Measurements from ENCODE around the gene ADAMTS15. TPM values are rescaled to one million over a fixed set of nuclear protein-coding genes. Genes with fewer than 3 reads are reported as not detected.

ADAMTS15 gene
- total RNA-seq, 3 donors from 2014 or later (not counting 1 experiment from before 2014, with no cell fraction given), result 0.20 TPM; not detected in 2

DNA sequence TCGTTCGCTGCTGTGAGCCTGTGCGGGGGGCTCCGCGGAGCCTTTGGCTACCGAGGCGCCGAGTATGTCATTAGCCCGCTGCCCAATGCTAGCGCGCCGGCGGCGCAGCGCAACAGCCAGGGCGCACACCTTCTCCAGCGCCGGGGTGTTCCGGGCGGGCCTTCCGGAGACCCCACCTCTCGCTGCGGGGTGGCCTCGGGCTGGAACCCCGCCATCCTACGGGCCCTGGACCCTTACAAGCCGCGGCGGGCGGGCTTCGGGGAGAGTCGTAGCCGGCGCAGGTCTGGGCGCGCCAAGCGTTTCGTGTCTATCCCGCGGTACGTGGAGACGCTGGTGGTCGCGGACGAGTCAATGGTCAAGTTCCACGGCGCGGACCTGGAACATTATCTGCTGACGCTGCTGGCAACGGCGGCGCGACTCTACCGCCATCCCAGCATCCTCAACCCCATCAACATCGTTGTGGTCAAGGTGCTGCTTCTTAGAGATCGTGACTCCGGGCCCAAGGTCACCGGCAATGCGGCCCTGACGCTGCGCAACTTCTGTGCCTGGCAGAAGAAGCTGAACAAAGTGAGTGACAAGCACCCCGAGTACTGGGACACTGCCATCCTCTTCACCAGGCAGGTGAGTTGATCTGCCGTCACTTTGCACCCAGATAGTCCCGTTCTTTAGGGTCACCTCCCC lies 1.0 kb downstream of the ADAMTS15 start:
- DNase-seq (no peak), ATAC-seq (no peak)
- peaks cover 36 to 48% of the 10 kb centered on the region in 2 donors for H3K27me3 Mint-ChIP-seq (ENCODE audit: low read depth in 2 of 2)
- Histone ChIP-seq H3K9me3 (ENCODE audit: control insufficient read depth, insufficient read depth, low read length) (no peaks in the 10 kb centered on the region), H3K36me3 (ENCODE audit: control insufficient read depth, insufficient read depth, low read length) (no peaks in the 10 kb centered on the region), H3K4me1 (ENCODE audit: control insufficient read depth, insufficient read depth, low read length) (peaks cover 20% of the 10 kb centered on the region), H3K4me3 (ENCODE audit: low read length) (no peak overlapping the region), H3K27me3 (ENCODE audit: control insufficient read depth, insufficient read depth, low read length) (peaks cover 14% of the 10 kb centered on the region), H3K27ac (ENCODE audit: low read length) (no peak overlapping the region)
- no peaks in the 10 kb centered on the region for H3K36me3 Mint-ChIP-seq
- peaks cover 5 to 17% of the 10 kb centered on the region in 2 donors for H3K4me1 Mint-ChIP-seq
- TF ChIP-seq, protein P1, sequence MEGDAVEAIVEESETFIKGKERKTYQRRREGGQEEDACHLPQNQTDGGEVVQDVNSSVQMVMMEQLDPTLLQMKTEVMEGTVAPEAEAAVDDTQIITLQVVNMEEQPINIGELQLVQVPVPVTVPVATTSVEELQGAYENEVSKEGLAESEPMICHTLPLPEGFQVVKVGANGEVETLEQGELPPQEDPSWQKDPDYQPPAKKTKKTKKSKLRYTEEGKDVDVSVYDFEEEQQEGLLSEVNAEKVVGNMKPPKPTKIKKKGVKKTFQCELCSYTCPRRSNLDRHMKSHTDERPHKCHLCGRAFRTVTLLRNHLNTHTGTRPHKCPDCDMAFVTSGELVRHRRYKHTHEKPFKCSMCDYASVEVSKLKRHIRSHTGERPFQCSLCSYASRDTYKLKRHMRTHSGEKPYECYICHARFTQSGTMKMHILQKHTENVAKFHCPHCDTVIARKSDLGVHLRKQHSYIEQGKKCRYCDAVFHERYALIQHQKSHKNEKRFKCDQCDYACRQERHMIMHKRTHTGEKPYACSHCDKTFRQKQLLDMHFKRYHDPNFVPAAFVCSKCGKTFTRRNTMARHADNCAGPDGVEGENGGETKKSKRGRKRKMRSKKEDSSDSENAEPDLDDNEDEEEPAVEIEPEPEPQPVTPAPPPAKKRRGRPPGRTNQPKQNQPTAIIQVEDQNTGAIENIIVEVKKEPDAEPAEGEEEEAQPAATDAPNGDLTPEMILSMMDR (IDR thresholded peaks at IDR 0.05), result no peak
- H3K9me3 Mint-ChIP-seq, result no peaks in the 10 kb centered on the region
- H3K27ac Mint-ChIP-seq, result no peak overlapping the region
- WGBS (ENCODE audit: insufficient coverage), result 5% methylated on average over 64 of the region's 64 CpGs
- H3K4me3 Mint-ChIP-seq, result peak overlapping the region; percentile 82
- intact Hi-C loops (cut with micrococcal nuclease), result no loop called here

DNA sequence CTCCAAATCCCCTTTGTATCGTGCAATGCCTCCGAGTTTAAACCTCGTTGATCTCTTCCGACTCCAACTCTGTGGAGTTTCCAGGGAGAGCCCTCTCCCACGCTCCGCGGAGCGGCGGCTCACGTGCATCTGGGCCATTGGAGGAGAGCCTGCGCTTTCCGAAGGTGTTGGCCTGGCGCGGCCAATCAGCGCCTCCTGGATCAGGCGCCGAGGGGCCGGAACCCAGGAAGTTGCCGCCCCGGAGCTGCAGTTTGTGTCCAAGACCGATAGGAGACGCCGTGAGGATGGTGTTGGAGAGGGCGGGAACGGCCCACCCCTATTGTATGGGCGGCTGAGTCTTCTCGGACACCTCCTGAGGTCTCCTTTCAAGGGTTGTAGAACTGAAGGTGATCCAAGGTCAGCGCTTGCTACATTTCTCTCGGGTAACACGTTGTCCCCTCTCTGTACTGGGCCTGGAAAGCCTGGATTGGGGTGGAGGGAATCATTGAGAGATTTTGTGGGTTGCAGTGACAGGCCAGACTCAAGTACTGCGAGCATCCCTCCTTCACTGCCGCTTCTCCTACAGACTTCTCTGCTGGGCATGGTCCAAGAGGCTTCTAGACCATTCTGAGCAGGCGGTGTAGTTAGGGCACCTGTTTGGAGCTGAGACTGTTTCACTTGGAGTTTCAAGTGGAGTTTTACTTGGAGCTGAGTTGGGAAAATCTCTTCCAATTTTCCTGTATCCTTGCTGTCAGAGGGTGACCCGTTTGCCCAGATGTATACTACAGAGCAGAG lies 1.7 kb downstream of the ADAMTS15 start:
- intact Hi-C loops (cut with micrococcal nuclease), result no loop called here
- Histone ChIP-seq H3K9me3 (ENCODE audit: control insufficient read depth, insufficient read depth, low read length) (no peaks in the 10 kb centered on the region), H3K27me3 (ENCODE audit: control insufficient read depth, insufficient read depth, low read length) (peaks cover 14% of the 10 kb centered on the region), H3K4me1 (ENCODE audit: control insufficient read depth, insufficient read depth, low read length) (peaks cover 20% of the 10 kb centered on the region), H3K36me3 (ENCODE audit: control insufficient read depth, insufficient read depth, low read length) (no peaks in the 10 kb centered on the region), H3K27ac (ENCODE audit: low read length) (no peak overlapping the region), H3K4me3 (ENCODE audit: low read length) (no peak overlapping the region)
- Mint-ChIP-seq H3K4me1 (peaks cover 5 to 17% of the 10 kb centered on the region in 2 donors), H3K9me3 (no peaks in the 10 kb centered on the region), H3K27ac (no peak overlapping the region), H3K4me3 (peak overlapping the region; percentile 67), H3K36me3 (no peaks in the 10 kb centered on the region), H3K27me3 (ENCODE audit: low read depth in 2 of 2) (peaks cover 35 to 54% of the 10 kb centered on the region in 2 donors)
- DNase-seq (no peak), ATAC-seq (no peak)
- 32% methylated on average over 34 of the region's 34 CpGs for WGBS (ENCODE audit: insufficient coverage)
- TF ChIP-seq, protein P1 (IDR thresholded peaks at IDR 0.05), result no peak

DNA sequence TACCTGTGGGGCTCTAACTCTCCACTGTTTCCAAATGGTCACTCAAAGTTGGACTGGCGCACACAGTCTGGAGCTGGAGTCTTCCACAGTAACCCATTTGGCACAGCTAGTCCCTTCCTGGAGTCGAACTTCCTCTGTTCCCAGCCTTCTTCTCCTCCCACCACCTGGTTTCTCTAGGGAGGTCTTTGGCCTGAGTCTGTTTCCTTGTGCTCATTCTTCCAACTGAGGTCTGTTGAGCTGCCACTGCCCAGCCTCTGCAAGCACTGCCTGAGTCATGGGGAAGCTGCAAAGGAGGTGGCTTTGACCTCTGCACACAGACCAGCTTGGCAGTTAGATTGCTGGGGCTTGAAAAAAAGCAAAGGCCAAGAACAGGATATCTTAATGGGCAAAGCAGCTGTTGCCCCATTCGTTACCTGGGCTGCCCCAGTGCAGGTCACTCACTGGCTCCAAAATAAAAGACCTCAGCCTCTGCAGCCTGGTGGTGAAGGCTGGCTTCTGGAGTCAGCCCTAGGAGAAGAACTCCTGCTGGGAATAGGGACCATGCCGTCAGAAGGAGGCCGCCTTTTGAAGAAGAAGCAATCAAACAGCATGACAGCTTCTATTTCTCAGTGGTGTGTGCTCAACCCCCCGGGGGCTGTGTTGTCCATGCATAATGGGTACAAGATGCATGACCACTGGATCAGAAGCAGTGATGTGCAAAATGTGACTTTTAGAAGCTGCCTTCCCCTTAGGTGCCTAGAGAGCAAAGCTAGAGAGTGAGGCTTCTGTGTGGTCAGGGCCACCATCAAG lies 3.0 kb downstream of the ADAMTS15 start:
- no peak for DNase-seq
- no peak for ATAC-seq
- peaks cover 20% of the 10 kb centered on the region for H3K4me1 ChIP-seq (ENCODE audit: control insufficient read depth, insufficient read depth, low read length)
- intact Hi-C loops (cut with micrococcal nuclease), result no loop called here
- H3K36me3 ChIP-seq (ENCODE audit: control insufficient read depth, insufficient read depth, low read length), result no peaks in the 10 kb centered on the region
- no peak overlapping the region for H3K27ac ChIP-seq (ENCODE audit: low read length)
- peaks cover 34 to 61% of the 10 kb centered on the region in 2 donors for H3K27me3 Mint-ChIP-seq (ENCODE audit: low read depth in 2 of 2)
- H3K4me1 Mint-ChIP-seq, result peaks cover 5 to 17% of the 10 kb centered on the region in 2 donors
- H3K9me3 Mint-ChIP-seq, result no peaks in the 10 kb centered on the region
- peaks cover 14% of the 10 kb centered on the region for H3K27me3 ChIP-seq (ENCODE audit: control insufficient read depth, insufficient read depth, low read length)
- WGBS (ENCODE audit: insufficient coverage), result 91% methylated on average over 6 of the region's 6 CpGs
- no peak overlapping the region for H3K4me3 ChIP-seq (ENCODE audit: low read length)
- no peak overlapping the region for H3K4me3 Mint-ChIP-seq
- TF ChIP-seq, protein P1 (IDR thresholded peaks at IDR 0.05), result no peak
- H3K9me3 ChIP-seq (ENCODE audit: control insufficient read depth, insufficient read depth, low read length), result no peaks in the 10 kb centered on the region
- H3K36me3 Mint-ChIP-seq, result no peaks in the 10 kb centered on the region
- H3K27ac Mint-ChIP-seq, result no peak overlapping the region

Data from natural killer cell (primary cell).